GM06990 (cell line): ENCODE measurements around the gene TLE1.

Experiments
- DNase-seq: peaks from one replicate; pipeline ENCODE4 v3.0.0-alpha.2; 2011; ENCODE audit not compliant: insufficient read length; ENCODE audit errors: extremely low read depth
- H3K27me3 ChIP-seq: replicated peaks from 2 replicates; pipeline ENCODE4 v1.6.0; 2011; ENCODE audit warnings: low read length; ENCODE audit not compliant: control insufficient read depth, insufficient read depth
- H3K36me3 ChIP-seq: 2 replicates; pipeline ENCODE4 v1.5.1; 2011; ENCODE audit warnings: low read length; ENCODE audit not compliant: control insufficient read depth, insufficient read depth
- H3K4me3 ChIP-seq: replicated peaks from 2 replicates; pipeline ENCODE4 v1.5.1; 2011; ENCODE audit warnings: low read depth, mild to moderate bottlenecking, control low read depth, low read length
- TF ChIP-seq, protein P1 (sequence below): IDR thresholded peaks from 2 replicates; pipeline ENCODE4 v1.5.1; 2011; ENCODE audit warnings: low read length, control low read depth, mild to moderate bottlenecking, inconsistent platforms; ENCODE audit not compliant: insufficient read depth, poor library complexity, severe bottlenecking

The TLE1 gene

DNA sequence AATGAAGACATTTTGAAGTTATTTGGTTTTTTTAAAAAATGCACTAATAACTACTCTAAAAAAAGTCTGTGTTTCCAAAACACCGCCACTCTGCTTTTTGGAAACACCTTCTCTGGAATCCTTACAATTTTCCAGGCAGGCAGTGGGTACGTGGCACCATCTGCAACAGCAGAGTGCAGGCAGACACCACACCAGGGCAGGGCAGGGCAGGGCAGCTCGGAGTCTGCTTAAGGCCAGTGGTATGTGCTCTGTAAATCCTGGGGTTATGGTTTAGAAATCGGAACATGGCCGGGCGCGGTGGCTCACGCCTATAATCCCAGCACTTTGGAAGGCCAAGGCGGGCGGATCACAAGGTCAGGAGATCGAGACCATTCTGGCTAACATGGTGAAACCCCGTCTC is 97.6 kb downstream of the TLE1 start:
- H3K27me3 ChIP-seq: no peaks in the 10 kb centered on the region
- TF ChIP-seq, protein P1, sequence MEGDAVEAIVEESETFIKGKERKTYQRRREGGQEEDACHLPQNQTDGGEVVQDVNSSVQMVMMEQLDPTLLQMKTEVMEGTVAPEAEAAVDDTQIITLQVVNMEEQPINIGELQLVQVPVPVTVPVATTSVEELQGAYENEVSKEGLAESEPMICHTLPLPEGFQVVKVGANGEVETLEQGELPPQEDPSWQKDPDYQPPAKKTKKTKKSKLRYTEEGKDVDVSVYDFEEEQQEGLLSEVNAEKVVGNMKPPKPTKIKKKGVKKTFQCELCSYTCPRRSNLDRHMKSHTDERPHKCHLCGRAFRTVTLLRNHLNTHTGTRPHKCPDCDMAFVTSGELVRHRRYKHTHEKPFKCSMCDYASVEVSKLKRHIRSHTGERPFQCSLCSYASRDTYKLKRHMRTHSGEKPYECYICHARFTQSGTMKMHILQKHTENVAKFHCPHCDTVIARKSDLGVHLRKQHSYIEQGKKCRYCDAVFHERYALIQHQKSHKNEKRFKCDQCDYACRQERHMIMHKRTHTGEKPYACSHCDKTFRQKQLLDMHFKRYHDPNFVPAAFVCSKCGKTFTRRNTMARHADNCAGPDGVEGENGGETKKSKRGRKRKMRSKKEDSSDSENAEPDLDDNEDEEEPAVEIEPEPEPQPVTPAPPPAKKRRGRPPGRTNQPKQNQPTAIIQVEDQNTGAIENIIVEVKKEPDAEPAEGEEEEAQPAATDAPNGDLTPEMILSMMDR: no peak
- no peaks in the 10 kb centered on the region for H3K36me3 ChIP-seq

DNA sequence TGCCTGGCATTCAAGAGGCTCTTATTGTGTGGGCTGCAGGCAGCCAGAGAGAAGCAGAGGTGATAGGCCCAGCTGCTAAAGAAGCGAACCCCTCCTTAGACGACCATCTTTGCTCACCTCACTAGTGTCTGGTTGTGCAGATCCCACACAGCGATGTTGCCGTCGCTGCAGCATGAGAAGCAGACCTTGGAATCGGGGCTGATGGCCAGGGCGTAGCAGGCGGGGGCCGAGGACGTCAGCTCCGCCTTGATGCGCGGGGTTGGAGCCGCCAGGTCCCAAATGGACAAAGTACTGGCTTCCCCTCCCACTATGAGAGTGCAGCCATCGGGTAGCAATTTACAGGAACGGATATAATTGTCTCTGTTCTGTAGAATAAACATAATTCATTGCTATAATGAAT is 98.7 kb downstream of the TLE1 start:
- TF ChIP-seq, protein P1: no peak
- no peaks in the 10 kb centered on the region for H3K36me3 ChIP-seq

More for the DNA sequence above, 97.6 kb downstream of the TLE1 start:
- DNase-seq: no peak
- no peak overlapping the region for H3K4me3 ChIP-seq

GRCh38 chr9:81589819-81590218 is 99.5 kb downstream of the TLE1 start:
- TF ChIP-seq, protein P1: no peak
- Histone ChIP-seq H3K27me3 (no peaks in the 10 kb centered on the region), H3K4me3 (no peak overlapping the region), H3K36me3 (no peaks in the 10 kb centered on the region)
- no peak for DNase-seq

More for the DNA sequence above, 98.7 kb downstream of the TLE1 start:
- Histone ChIP-seq H3K4me3 (no peak overlapping the region), H3K27me3 (no peaks in the 10 kb centered on the region)
- no peak for DNase-seq

DNA sequence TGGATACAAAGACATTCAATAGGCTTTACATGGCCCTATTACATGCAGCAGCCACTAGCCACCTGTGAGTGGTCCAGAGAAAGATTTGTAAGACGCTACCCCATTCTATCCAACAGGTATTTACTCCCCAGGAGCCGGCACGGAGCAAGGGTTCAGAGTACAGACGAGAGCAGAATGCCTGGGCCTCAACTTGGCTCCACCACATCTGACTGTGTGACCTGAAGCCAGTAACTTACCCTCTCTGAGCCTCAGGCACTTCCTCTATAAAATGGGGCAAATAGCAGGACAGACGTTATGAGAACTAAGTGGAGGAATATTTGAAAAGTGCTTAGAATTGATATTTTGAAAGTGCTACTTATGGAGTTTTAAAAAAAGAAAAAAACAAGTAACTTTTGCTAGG is 100.0 kb downstream of the TLE1 start:
- TF ChIP-seq, protein P1: no peak
- no peak overlapping the region for H3K4me3 ChIP-seq
- H3K36me3 ChIP-seq: no peaks in the 10 kb centered on the region

GRCh38 chr9:81588148-81588871 is 101.0 kb downstream of the TLE1 start:
- TF ChIP-seq, protein P1: no peak
- H3K36me3 ChIP-seq: no peaks in the 10 kb centered on the region

More for the DNA sequence above, 100.0 kb downstream of the TLE1 start:
- no peak for DNase-seq
- H3K27me3 ChIP-seq: no peaks in the 10 kb centered on the region

More at GRCh38 chr9:81588148-81588871, 101.0 kb downstream of the TLE1 start:
- no peak for DNase-seq
- no peaks in the 10 kb centered on the region for H3K27me3 ChIP-seq
- H3K4me3 ChIP-seq: no peak overlapping the region
